SKM-1 treated with dmso at 0.1 percent for 144 hours (cell line): ENCODE measurements around the gene LHPP.

Source experiments
- DNase-seq: peaks from one replicate; lab custom pipeline; 2025; ENCODE audit not compliant: unreplicated experiment; lab: John Stamatoyannopoulos, UW

The LHPP gene

DNA sequence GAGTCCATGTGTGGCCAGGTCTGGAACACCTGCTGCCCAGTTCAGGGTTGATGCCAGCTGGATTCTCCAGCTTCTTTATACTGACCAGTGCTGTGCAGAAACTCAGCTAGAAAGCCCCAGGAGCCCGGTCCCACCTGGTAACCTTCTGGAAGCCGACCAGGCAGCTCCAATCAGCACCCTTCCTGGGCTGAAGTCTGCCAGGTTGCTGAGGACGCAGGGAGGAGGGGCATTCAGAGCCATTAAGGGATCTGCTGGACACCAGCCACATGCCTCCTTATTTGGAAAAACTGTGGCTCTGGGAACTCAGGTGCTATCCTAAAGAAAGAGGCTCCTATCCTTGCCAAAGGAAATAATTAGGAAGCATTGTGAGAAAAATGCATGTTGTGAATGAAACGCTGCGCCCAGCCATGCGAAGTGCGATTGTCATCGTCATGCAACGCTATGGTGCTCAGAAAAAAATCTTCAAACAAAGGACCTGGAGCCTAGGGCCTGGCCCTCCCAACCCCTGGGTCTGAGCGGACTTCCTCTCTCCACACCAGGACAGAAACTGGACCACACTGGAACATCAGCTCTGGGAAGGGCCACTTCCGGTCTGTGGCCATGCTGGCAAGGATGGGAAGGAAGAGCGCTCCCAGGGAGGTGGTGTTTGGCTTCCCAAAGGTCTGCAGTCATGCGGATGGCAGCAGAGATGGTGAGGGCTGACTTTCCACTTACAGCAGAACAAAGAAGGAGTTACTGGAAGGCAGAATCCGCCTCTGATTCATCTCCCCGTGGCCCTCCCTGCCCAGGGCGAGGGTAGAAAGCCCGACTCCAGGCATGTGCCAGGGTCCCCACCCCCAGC is 192.4 kb downstream of the LHPP start:
- no peak for DNase-seq

DNA sequence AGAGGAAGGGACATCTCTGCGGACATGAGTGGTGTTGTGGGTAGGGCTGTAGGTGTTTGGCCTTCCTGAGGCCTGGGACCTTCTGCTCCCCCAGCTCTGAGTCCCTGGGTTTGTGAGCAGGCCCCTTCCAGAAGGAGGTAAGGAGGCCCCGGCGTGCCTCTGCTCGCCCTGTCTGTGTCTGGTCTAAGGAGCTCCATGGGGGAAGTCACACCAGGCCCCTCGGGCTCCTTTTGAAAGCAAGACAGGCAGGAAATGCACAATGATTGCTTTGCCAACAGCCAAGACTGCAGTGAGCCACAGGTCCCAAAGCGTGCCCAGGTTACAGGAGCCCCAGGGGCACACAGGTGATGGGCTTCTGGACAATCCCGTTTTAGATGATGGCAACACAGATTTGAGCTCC is 193.1 kb downstream of the LHPP start:
- no peak for DNase-seq

DNA sequence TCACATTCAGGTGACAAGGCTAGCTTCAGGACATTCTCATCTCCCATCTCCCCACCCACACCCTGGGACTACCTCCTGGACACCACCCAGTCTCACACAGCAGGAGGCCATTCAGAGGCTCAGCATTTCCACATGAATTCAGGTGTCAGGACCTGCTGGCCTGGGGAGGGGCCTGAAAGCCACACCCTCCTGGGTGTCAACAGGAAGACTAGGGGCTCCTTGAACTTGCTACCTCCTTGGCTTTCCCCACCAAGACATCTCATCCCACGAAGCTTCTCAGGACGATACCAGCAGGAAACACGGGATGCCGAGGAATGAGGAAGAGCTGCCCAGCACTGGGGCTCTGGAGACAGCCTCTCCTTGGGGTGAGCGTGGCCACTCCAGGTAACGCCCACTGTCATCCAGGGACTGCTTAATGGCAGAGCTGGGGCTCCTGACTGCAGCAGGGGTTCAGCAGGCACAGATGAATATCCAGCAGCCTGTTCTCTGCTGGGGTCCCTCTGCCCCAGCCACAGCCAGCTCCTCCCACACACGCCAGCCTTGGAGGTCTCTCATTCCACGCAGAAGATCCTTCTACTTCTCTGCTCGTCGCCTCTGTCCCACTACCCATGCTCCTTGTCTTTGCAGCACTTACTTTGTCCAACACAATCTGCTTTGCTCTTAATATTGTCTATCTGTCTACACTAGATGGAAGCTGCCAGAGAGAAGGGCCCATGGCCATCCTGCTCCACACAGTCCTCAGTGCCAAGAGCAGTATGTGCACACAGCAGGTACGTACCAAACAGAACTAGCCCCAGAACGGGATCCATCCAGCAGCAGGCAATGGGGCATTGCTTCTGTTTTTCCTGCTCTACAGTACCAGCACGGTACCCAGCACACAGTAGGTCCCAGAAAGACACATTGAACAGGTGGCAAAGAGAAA is 193.8 kb downstream of the LHPP start:
- no peak for DNase-seq

DNA sequence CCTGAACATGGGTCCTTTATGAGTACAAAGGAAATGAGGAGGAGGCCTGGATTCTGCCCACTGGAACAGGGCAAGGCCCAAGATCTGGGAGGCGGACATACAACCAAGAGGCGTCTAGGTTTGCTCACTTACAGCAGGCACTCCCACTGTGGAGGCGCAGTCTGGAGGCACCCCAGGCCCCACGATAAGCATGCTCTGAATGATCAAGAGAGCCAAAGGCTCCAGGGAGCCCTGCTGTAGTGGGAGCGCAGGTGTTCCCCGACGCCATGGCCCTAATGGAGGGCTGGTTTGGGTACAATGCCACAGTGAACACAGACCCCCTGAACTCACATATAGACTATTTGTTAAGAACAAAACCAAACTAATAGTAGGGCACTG is 194.5 kb downstream of the LHPP start:
- no peak for DNase-seq

DNA sequence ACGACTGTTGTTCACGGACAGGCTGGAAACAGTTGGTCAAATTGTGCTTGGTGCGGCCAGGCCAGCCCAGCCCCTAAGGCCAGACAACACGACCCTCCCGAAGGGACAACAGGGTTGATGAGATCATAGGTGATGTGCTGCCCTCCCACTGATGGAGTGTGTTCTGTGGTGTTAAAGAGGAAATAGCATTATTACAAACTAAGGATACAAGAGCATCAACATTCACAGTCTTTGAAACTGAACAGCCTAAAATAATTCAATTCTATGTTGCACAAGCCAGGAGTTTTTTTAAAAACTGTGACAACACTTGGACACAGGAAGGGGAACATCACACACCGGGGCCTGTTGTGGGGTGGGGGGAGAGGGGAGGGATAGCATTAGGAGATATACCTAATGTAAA is 194.9 kb downstream of the LHPP start:
- DNase-seq, result no peak

DNA sequence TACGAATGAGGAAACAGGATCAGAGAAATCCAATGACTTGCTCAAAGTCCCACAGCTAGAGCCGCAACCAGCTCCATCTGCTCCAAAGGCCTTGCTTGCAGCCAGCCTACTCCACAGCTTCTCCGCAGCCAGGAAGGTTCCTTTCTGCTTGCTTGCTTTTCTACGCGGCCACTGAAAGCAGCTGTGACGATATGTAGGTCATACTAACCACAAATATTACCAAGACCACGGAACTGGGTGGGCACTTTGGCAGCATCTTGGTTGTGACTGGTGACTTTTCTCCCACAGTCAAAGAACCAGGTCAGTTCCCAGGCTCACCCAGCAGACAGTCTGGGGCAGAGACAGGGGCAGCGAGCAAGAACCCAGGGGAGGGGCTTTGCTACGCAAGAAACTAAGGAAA is 196.2 kb downstream of the LHPP start:
- DNase-seq, result no peak

DNA sequence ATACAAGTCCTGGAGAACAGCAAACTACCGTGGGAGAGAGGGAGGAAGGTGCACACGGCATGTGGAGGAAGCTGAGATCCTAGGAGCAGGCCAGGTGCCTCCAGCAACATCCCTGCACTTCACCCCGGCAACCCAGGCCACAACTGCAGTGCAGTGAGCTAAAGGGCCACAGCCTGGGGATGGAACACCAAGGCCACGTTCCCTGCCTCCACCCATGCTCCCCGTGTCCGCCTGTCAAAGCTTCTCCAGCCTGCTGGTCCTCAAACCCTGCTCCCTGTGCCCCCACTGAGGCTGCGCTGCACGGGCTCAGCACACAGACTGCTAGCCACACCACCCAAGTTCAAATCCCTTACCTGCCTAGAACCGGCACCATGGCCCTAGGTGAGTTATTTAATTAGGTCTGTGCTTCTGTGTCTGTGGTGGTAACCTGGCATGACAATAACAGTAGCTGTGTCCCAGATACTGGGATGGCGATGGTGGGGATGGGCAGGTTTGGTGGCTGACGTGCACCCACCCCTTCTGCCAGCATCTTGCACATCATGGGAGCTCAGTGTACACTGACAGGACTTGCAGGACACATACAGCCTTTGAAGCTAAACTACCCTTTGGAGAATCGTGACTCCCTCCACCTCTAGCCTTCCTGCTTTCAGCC is 197.1 kb downstream of the LHPP start:
- no peak for DNase-seq

DNA sequence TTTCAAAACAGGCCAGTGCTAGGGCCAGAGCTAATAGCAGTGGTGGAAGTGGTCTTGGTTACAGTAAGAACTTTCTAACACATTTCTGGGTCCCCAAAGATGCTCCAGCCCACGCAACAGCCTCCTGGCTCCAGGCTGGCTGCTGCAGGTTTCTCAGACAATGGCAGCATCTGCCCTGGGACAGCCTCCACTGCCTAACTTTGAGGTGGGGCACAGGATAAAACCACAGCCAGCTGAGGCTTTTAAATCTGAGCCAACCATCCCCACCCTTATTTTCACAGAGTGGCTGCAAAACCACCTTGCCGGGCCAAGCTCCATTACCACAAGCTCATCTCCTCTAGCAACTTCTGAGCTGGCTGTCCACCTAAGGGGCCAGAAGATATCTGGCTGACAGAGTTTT is 197.8 kb downstream of the LHPP start:
- no peak for DNase-seq

DNA sequence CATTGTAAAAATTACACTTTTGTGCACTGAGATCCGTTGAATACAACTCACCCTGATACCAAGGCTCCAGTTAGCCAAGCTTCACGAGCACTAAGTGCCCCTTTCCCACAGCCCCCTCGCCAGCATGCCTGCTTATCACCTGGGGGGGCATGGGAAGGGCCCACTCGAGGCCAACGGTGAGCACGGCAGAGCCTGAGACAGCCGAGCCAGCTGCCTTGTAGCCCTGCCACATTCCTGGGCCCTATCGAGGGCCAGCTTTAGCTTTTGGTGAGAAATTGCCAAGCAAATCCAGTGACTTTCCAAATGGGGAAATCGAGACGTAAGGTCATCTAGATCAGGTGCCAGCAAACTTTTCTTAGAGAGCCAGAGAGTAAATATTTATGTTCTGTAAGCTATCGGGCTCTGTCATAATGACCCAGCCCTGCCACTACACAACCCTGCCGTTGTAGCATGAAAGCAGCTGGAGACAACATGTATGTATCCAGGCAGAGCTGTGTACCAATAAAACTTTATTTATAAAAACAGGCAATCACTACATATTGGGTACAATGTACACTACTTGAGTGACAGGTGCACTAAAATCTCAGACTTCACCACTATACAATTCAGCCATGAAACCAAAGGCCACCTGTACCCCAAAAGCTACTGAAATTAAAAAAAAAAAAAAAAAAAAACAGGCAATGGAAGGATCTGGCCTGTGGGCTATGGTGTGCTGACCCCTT is 198.9 kb downstream of the LHPP start:
- DNase-seq, result no peak

DNA sequence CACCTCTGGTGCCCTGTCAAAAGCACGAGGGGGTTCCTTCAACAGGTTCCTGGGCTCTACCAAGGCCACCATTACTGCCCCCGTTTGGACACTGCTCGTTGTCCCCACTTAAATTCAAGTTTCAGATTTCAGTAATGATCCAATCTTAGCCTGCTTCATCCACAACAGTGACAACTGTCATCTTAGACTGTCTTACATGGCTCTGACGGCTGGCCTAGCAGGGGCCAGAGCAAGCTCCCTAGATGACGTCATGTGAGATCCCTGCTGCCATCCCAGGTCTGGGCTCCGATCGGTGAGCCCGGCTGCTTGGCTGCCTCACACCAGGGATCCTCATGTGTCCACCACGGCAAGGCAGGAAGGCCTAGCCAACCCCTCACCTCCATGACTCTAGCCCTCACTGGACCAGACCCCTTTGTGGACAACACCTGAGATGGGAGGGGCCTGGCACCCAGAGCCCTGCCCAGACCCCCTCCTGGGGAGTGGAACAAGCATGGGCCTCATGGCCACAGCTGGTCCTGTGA is 200.1 kb downstream of the LHPP start:
- DNase-seq, result no peak

DNA sequence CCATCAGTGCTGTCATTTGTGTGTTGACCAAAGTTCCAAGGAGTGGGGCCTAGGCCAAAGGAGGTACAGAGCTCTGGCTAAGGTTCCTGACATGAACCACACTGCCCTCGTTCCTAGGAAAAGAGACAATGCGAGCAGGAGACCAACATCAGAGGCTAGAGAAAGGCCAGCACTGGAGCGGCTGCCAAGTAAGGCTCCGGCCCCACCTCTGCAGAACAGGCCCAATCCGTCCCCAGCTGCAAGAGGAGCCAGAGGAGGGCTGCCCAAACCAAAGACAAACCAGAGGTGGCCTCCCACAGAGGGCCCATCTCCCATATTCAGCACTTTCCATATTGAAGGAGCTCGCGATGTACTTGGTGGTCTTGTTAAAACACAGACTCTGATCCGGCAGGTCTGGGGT is 201.6 kb downstream of the LHPP start:
- DNase-seq, result no peak
